ENCODE results near the gene CFAP299. TPM values are rescaled to one million over a fixed set of nuclear protein-coding genes. Genes with fewer than 3 reads are reported as not detected.

Gene CFAP299
- total and polyA plus RNA-seq, 2 of the 8 experiments (the other 6 are each of a cell fraction or from before 2014, with no cell fraction given): not detected

GRCh38 chr4:80655662-80656061, 320.1 kb downstream of the CFAP299 start:
- H2AK5ac ChIP-seq (ENCODE audit: low read depth, low read length): no peak overlapping the region
- CTCF ChIA-PET (ENCODE audit: partially characterized antibody): interaction anchor here (1.0 to 1.7 kb wide), 2 partner anchors 9 to 10 kb away, joined by 4 read pairs; no protein-coding TSS in a partner anchor
- H3K4ac ChIP-seq (replicated peaks; ENCODE audit: insufficient read length, low read depth, low read length): no peak overlapping the region
- H3K14ac ChIP-seq (ENCODE audit: insufficient read length): no peak overlapping the region
- no peak for TF ChIP-seq KDM5A (IDR thresholded peaks at IDR 0.05; ENCODE audit: low read length)
- no peak for TF ChIP-seq USF2 (IDR thresholded peaks at IDR 0.05; ENCODE audit: low read length)
- H3K4me2 ChIP-seq (ENCODE audit: insufficient read depth in 1 of 2, low read depth in 2 of 2, low read length in 2 of 2): no peak overlapping the region
- H3K27ac ChIP-seq (ENCODE audit: low read depth, low read length): no peak overlapping the region
- no peaks in the 10 kb centered on the region for H4K20me1 ChIP-seq (replicated peaks in 1 of 2; ENCODE audit: control insufficient read depth in 1 of 2, insufficient read depth in 2 of 2, low read length in 2 of 2)
- H3K79me1 ChIP-seq (ENCODE audit: low read depth, low read length): no peaks in the 10 kb centered on the region
- no peak overlapping the region for H2BK15ac ChIP-seq (ENCODE audit: low read length)
- H3K79me2 ChIP-seq (ENCODE audit: control insufficient read depth in 1 of 2, insufficient read depth in 2 of 2, low read length in 2 of 2): no peaks in the 10 kb centered on the region
- no peak overlapping the region for H2BK5ac ChIP-seq (ENCODE audit: low read depth, low read length)
- FAIRE-seq: no peak
- no peak overlapping the region for H4K91ac ChIP-seq (replicated peaks; ENCODE audit: insufficient read length, low read length)
- no peak overlapping the region for H4K5ac ChIP-seq (ENCODE audit: insufficient read length, low read depth, low read length)
- H3K9me3 ChIP-seq (ENCODE audit: insufficient read depth in 2 of 2, low read depth in 1 of 2, low read length in 1 of 2): no peaks in the 10 kb centered on the region
- H2AFZ ChIP-seq (ENCODE audit: low read length): no peak overlapping the region
- H3K18ac ChIP-seq (ENCODE audit: extremely low read depth, low read length): no peak overlapping the region
- no peak overlapping the region for H3K4me3 ChIP-seq (ENCODE audit: extremely low read depth in 1 of 4, insufficient read depth in 2 of 4, low read depth in 3 of 4, low read length in 4 of 4)
- no peak overlapping the region for H2BK120ac ChIP-seq (replicated peaks; ENCODE audit: low read depth, low read length)
- H3K4me1 ChIP-seq (replicated peaks in 1 of 4; ENCODE audit: control insufficient read depth in 3 of 4, insufficient read depth in 4 of 4, low read length in 3 of 4): no peaks in the 10 kb centered on the region
- no peaks in the 10 kb centered on the region for H3K27me3 ChIP-seq (replicated peaks in 1 of 4; ENCODE audit: control insufficient read depth in 3 of 4, extremely low read depth in 1 of 4, insufficient read depth in 3 of 4, low read length in 3 of 4)
- no peak overlapping the region for H3K23ac ChIP-seq (ENCODE audit: insufficient read length)
- H4K8ac ChIP-seq (ENCODE audit: extremely low read depth, insufficient read depth, low read length): no peak overlapping the region
- DNase-seq (ENCODE audit: low read depth in 1 of 2, low spot score in 2 of 2): no peak
- H2BK20ac ChIP-seq (ENCODE audit: low read length): no peak overlapping the region
- no peak overlapping the region for H2BK12ac ChIP-seq (ENCODE audit: low read depth, low read length)
- no peaks in the 10 kb centered on the region for H3K36me3 ChIP-seq (ENCODE audit: control insufficient read depth in 2 of 4, insufficient read depth in 4 of 4, low read length in 3 of 4)
- no peak overlapping the region for H3K56ac ChIP-seq (replicated peaks; ENCODE audit: insufficient read length, low read depth, low read length)
- POLR2A ChIA-PET (ENCODE audit: partially characterized antibody): no interaction called here
- no peaks in the 10 kb centered on the region for H3K23me2 ChIP-seq (ENCODE audit: low read depth, low read length)
- WGBS, 2 experiments (ENCODE audit: extremely low coverage in 1 of 2, insufficient coverage in 1 of 2, insufficient read length in 1 of 2, insufficient replicate concordance in 2 of 2, low coverage in 1 of 2, low lambda C conversion rate in 2 of 2, missing lambda C conversion rate in 1 of 2): 89% methylated on average over 2 of the region's 2 CpGs; no CpG with 5 or more reads in 1 of the 2 experiments
- H3K9ac ChIP-seq (replicated peaks in 1 of 4; ENCODE audit: extremely low read depth in 1 of 4, low read depth in 3 of 4, low read length in 3 of 4): no peak overlapping the region
